ENCODE results near the gene NTM.

The NTM gene

GRCh38 chr11:131606811-131607335 lies 236.5 kb downstream of the NTM start:
- TF ChIP-seq CTCF (IDR thresholded peaks at IDR 0.05; ENCODE audit: low read depth, low read length, poor library complexity, severe bottlenecking) = no peak
- H3K4me2 ChIP-seq (ENCODE audit: low read length) = no peak overlapping the region
- no peaks in the 10 kb centered on the region for H3K9me2 ChIP-seq (replicated peaks; ENCODE audit: control insufficient read depth, low read length)
- no peaks in the 10 kb centered on the region for H3K4me1 ChIP-seq (ENCODE audit: control insufficient read depth, low read length)
- no peaks in the 10 kb centered on the region for H3K36me3 ChIP-seq (ENCODE audit: control insufficient read depth, low read length)
- H3F3A ChIP-seq (ENCODE audit: control insufficient read depth, insufficient read depth) = no peaks in the 10 kb centered on the region
- H3K4me3 ChIP-seq (ENCODE audit: low read length) = no peak overlapping the region
- no peaks in the 10 kb centered on the region for H4K20me1 ChIP-seq (ENCODE audit: control insufficient read depth, insufficient read depth, low read depth, low read length)
- no peak overlapping the region for H3K27ac ChIP-seq (ENCODE audit: low read depth, low read length)
- H3K9me3 ChIP-seq (ENCODE audit: control insufficient read depth, insufficient read depth, low read length) = no peaks in the 10 kb centered on the region
- H3K79me2 ChIP-seq (ENCODE audit: control insufficient read depth, low read length) = no peaks in the 10 kb centered on the region
- no peaks in the 10 kb centered on the region for H3K27me3 ChIP-seq (ENCODE audit: control insufficient read depth, low read length)

GRCh38 chr11:131609337-131609736 lies 238.9 kb downstream of the NTM start:
- Histone ChIP-seq H3K9me3 (ENCODE audit: control insufficient read depth, insufficient read depth, low read length) (no peaks in the 10 kb centered on the region), H3K4me1 (ENCODE audit: control insufficient read depth, low read length) (no peaks in the 10 kb centered on the region), H3K27ac (ENCODE audit: low read depth, low read length) (no peak overlapping the region), H3K36me3 (ENCODE audit: control insufficient read depth, low read length) (no peaks in the 10 kb centered on the region), H3K4me2 (ENCODE audit: low read length) (no peak overlapping the region), H4K20me1 (ENCODE audit: control insufficient read depth, insufficient read depth, low read depth, low read length) (no peaks in the 10 kb centered on the region), H3K4me3 (ENCODE audit: low read length) (no peak overlapping the region), H3K27me3 (ENCODE audit: control insufficient read depth, low read length) (no peaks in the 10 kb centered on the region), H3K9me2 (replicated peaks; ENCODE audit: control insufficient read depth, low read length) (no peaks in the 10 kb centered on the region), H3K79me2 (ENCODE audit: control insufficient read depth, low read length) (no peaks in the 10 kb centered on the region), H3F3A (ENCODE audit: control insufficient read depth, insufficient read depth) (no peaks in the 10 kb centered on the region)
- no peak for TF ChIP-seq EZH2phosphoT487 (IDR thresholded peaks at IDR 0.05; ENCODE audit: borderline replicate concordance, low read length)
- TF ChIP-seq CTCF (IDR thresholded peaks at IDR 0.05; ENCODE audit: low read depth, low read length, poor library complexity, severe bottlenecking) = no peak

GRCh38 chr11:131609921-131610320 lies 239.5 kb downstream of the NTM start:
- no peaks in the 10 kb centered on the region for H3F3A ChIP-seq (ENCODE audit: control insufficient read depth, insufficient read depth)
- H3K9me2 ChIP-seq (replicated peaks; ENCODE audit: control insufficient read depth, low read length) = no peaks in the 10 kb centered on the region
- H3K4me2 ChIP-seq (ENCODE audit: low read length) = no peak overlapping the region
- H4K20me1 ChIP-seq (ENCODE audit: control insufficient read depth, insufficient read depth, low read depth, low read length) = no peaks in the 10 kb centered on the region
- H3K36me3 ChIP-seq (ENCODE audit: control insufficient read depth, low read length) = no peaks in the 10 kb centered on the region
- TF ChIP-seq CTCF (IDR thresholded peaks at IDR 0.05; ENCODE audit: low read depth, low read length, poor library complexity, severe bottlenecking) = no peak
- no peak for TF ChIP-seq EZH2phosphoT487 (IDR thresholded peaks at IDR 0.05; ENCODE audit: borderline replicate concordance, low read length)
- no peaks in the 10 kb centered on the region for H3K79me2 ChIP-seq (ENCODE audit: control insufficient read depth, low read length)
- H3K27me3 ChIP-seq (ENCODE audit: control insufficient read depth, low read length) = no peaks in the 10 kb centered on the region
- H3K4me3 ChIP-seq (ENCODE audit: low read length) = no peak overlapping the region
- no peaks in the 10 kb centered on the region for H3K4me1 ChIP-seq (ENCODE audit: control insufficient read depth, low read length)
- H3K9me3 ChIP-seq (ENCODE audit: control insufficient read depth, insufficient read depth, low read length) = no peaks in the 10 kb centered on the region
- H3K27ac ChIP-seq (ENCODE audit: low read depth, low read length) = no peak overlapping the region

GRCh38 chr11:131611322-131611721 lies 240.9 kb downstream of the NTM start:
- Histone ChIP-seq H4K20me1 (ENCODE audit: control insufficient read depth, insufficient read depth, low read depth, low read length) (no peaks in the 10 kb centered on the region), H3K4me3 (ENCODE audit: low read length) (no peak overlapping the region), H3K36me3 (ENCODE audit: control insufficient read depth, low read length) (no peaks in the 10 kb centered on the region), H3K9me2 (replicated peaks; ENCODE audit: control insufficient read depth, low read length) (no peaks in the 10 kb centered on the region), H3K9me3 (ENCODE audit: control insufficient read depth, insufficient read depth, low read length) (no peaks in the 10 kb centered on the region), H3K27me3 (ENCODE audit: control insufficient read depth, low read length) (no peaks in the 10 kb centered on the region), H3K4me2 (ENCODE audit: low read length) (no peak overlapping the region), H3F3A (ENCODE audit: control insufficient read depth, insufficient read depth) (no peaks in the 10 kb centered on the region), H3K79me2 (ENCODE audit: control insufficient read depth, low read length) (no peaks in the 10 kb centered on the region), H3K4me1 (ENCODE audit: control insufficient read depth, low read length) (no peaks in the 10 kb centered on the region), H3K27ac (ENCODE audit: low read depth, low read length) (no peak overlapping the region)
- TF ChIP-seq CTCF (IDR thresholded peaks at IDR 0.05; ENCODE audit: low read depth, low read length, poor library complexity, severe bottlenecking) (no peak), EZH2phosphoT487 (IDR thresholded peaks at IDR 0.05; ENCODE audit: borderline replicate concordance, low read length) (no peak)
